Upper lobe of right lung (tissue), 1 donor: ENCODE data around the gene MYLK. TPM values are rescaled to one million over a fixed set of nuclear protein-coding genes. Genes with fewer than 3 reads are reported as not detected.

Experiments
- ATAC-seq: fragments of 200-7000 bp; cut with Tn5 transposase; one replicate; pipeline ENCODE4 v1.9.1; 2020; ENCODE audit warnings: mild to moderate bottlenecking, moderate library complexity
- DNase-seq: peaks from one replicate; pipeline ENCODE4 v3.0.0-alpha.2; 2020
- H3K27ac ChIP-seq: fragments of 200-600 bp; one replicate; pipeline ENCODE4 v1.8.0; 2022
- H3K27me3 ChIP-seq: fragments of 200-600 bp; one replicate; pipeline ENCODE4 v1.8.0; 2022; ENCODE audit warnings: mild to moderate bottlenecking
- H3K36me3 ChIP-seq: fragments of 200-600 bp; one replicate; pipeline ENCODE4 v1.8.0; 2022
- H3K4me1 ChIP-seq: fragments of 200-600 bp; one replicate; pipeline ENCODE4 v1.8.0; 2022
- H3K4me3 ChIP-seq: fragments of 200-600 bp; one replicate; pipeline ENCODE4 v1.8.0; 2022; ENCODE audit warnings: mild to moderate bottlenecking
- H3K9me3 ChIP-seq: fragments of 200-600 bp; one replicate; pipeline ENCODE4 v1.8.0; 2022
- intact Hi-C: fragments of 100-400 bp; cut with DNase I; formaldehyde crosslinking; loops from one replicate; pipeline ENCODE4 v1.11.0; 2022
- total RNA-seq: library from RNA; stranded (reverse); fragmentation: NEBNext Ultra II Directional; extraction: Animal tissue kit (Norgen Biotek cat#: 25700); gene quantifications from one replicate; pipeline ENCODE4 v1.2.1, GENCODE V29; 2021
- TF ChIP-seq, protein P1 (sequence below): fragments of 200-600 bp; IDR thresholded peaks from one replicate; pipeline ENCODE4 v1.8.0; 2022; ENCODE audit warnings: antibody characterized with exemption
- donor health status: DM: no; HTN: yes; CAD: no; lungs with severe emphysema.

Gene MYLK
- total RNA-seq, 1 donor from 2014 or later, result 248 TPM

DNA sequence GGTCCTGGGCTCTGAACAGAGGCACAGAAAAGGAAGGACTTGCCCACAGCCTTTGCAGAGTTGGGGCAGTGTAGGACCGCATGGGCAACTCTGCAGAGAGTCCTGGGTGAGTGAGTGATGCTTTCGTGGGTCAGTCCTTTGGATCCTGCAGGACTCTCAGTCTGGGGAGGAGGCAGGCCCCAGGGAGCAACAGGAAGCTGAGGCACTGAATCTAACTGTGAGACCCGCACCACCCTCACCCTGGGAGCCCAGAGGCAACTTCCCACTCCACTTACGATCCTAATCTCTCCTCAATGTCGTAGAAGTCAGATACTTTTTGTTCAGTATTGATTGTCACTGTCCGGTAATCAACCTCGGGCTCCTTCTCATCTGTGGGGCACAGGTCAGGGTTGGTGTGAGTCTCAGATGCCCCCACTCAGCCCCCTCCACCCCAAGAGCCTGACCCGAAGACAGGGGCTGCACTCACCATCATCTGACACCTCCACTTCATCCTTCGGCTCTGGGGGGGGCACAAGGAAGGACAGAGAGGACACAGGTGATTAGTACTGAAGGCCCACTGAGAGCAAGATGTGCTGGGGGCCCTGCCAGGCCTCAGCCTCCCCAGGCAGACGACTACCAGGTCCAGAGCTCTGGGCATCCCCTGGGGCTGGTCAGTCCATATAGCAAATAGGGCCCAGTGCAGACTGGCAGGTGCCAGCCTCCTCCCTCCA lies 235.3 kb downstream of the MYLK start:
- Histone ChIP-seq H3K27ac (no peak overlapping the region), H3K36me3 (peaks cover 67% of the 10 kb centered on the region), H3K4me1 (peaks cover 14% of the 10 kb centered on the region), H3K9me3 (no peaks in the 10 kb centered on the region), H3K27me3 (no peaks in the 10 kb centered on the region), H3K4me3 (no peak overlapping the region)
- DNase-seq (no peak), ATAC-seq (no peak)
- intact Hi-C loops, result no loop called here
- TF ChIP-seq, protein P1, sequence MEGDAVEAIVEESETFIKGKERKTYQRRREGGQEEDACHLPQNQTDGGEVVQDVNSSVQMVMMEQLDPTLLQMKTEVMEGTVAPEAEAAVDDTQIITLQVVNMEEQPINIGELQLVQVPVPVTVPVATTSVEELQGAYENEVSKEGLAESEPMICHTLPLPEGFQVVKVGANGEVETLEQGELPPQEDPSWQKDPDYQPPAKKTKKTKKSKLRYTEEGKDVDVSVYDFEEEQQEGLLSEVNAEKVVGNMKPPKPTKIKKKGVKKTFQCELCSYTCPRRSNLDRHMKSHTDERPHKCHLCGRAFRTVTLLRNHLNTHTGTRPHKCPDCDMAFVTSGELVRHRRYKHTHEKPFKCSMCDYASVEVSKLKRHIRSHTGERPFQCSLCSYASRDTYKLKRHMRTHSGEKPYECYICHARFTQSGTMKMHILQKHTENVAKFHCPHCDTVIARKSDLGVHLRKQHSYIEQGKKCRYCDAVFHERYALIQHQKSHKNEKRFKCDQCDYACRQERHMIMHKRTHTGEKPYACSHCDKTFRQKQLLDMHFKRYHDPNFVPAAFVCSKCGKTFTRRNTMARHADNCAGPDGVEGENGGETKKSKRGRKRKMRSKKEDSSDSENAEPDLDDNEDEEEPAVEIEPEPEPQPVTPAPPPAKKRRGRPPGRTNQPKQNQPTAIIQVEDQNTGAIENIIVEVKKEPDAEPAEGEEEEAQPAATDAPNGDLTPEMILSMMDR, result no peak

DNA sequence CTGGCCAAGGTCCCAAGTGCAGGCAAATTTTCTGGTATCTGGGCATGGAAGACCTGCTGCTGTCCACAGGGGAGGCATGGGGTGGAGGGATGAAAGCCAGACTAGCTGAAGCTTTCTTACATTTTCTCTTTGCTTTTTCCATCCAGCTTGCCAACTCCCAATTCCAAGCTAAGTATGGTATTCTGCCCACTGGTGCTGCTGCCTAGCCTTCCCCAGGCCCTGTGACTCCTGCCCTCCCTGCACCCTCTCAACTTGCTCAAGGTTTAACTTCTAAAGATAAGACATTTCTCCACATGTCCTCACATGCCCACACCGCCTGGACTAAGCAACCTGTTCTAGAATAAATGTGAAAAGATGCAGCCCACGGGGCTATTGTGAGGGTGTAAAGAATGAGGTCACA lies 239.8 kb downstream of the MYLK start:
- Histone ChIP-seq H3K9me3 (no peaks in the 10 kb centered on the region), H3K27ac (no peak overlapping the region), H3K27me3 (no peaks in the 10 kb centered on the region), H3K36me3 (peaks cover 50% of the 10 kb centered on the region), H3K4me3 (no peak overlapping the region), H3K4me1 (peaks cover 6% of the 10 kb centered on the region)
- intact Hi-C loops, result no loop called here
- no peak for ATAC-seq
- no peak for DNase-seq
- TF ChIP-seq, protein P1, result no peak

DNA sequence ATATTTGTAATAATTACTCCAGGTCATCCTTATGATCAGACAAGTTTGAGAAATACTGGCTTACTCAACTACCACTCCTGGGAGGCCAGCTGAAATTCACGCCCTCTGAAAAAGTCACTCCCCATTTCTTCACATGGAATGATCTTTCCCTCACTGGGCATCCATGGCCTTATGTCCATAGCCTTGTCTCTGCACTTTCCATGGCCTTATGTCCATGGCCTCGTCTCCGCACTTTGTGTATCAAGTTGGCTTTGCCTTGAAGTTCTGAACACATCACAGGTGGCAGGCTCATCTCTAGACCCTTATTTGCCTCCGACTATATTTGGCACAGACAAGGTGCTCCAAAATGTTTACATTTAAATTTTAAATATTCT lies 241.2 kb downstream of the MYLK start:
- H3K27ac ChIP-seq, result no peak overlapping the region
- H3K9me3 ChIP-seq, result no peaks in the 10 kb centered on the region
- H3K36me3 ChIP-seq, result peaks cover 50% of the 10 kb centered on the region
- no peak overlapping the region for H3K4me3 ChIP-seq
- no peak for DNase-seq
- no peak for ATAC-seq
- no peaks in the 10 kb centered on the region for H3K27me3 ChIP-seq
- peaks cover 6% of the 10 kb centered on the region for H3K4me1 ChIP-seq
- TF ChIP-seq, protein P1, result no peak
- intact Hi-C loops, result no loop called here

DNA sequence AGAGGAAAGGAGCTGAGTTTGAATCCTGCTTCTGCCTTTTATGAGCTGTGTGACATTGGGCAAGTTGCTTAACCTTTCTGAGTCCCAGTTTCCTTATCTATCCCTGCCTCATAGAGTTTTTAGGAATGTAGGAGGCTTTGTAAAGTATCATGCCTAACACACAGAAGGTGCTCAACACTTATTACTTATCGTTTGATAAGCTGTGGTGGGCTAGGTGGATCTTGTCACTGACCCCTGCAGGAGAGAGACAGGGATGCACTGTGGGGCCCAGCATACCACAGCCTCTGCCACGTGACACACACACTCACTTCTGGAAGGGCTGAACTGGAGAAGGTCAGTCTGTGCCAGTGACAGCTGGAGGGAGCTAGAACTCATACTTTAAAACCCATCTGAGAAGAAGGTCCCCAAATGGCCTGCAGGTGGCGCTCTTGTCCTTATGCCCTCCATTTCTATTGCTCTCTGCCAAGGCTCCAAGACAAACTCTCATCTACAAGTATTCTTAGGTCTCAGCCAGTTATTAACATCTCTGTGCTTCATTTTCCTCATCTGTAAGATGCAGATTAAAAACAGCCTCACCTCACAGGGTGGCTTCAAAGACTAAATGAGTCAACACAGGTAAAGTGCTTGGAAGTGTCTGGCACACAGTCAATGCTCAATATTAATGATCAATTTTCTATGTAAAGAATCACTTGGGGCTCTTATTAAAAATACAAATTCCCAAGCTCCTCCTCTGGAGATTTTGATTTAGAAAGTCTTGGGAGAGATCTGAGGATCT lies 241.8 kb downstream of the MYLK start:
- peaks cover 56% of the 10 kb centered on the region for H3K36me3 ChIP-seq
- TF ChIP-seq, protein P1, result peak; percentile 84
- no peak overlapping the region for H3K4me3 ChIP-seq
- peak; percentile 81 for DNase-seq
- H3K27me3 ChIP-seq, result no peaks in the 10 kb centered on the region
- H3K9me3 ChIP-seq, result no peaks in the 10 kb centered on the region
- peak; percentile 92 for ATAC-seq
- intact Hi-C loops, result no loop called here
- peaks cover 6% of the 10 kb centered on the region for H3K4me1 ChIP-seq
- peak overlapping the region; percentile 17 for H3K27ac ChIP-seq

DNA sequence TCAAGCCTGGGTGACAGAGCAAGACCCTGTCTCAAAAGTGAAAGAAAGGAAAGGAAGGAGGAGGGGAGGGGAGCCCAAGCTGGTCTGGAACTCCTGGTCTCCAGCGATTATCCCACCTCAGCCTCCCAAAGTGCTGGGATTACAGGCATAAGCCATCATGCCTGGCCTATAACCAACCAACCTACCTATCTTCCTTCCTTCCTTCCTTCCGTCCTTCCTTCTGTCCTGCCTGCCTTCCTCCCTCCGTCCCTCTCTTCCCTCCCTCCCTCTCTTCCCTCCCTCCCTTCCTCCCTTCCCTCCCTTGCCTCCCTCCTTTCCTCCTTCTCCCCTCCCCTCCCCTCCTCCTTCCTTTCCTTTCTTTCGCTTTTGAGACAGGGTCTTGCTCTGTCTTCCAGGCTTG lies 242.6 kb downstream of the MYLK start:
- peaks cover 6% of the 10 kb centered on the region for H3K4me1 ChIP-seq
- ATAC-seq, result no peak
- intact Hi-C loops, result no loop called here
- peaks cover 58% of the 10 kb centered on the region for H3K36me3 ChIP-seq
- no peaks in the 10 kb centered on the region for H3K27me3 ChIP-seq
- DNase-seq, result no peak
- H3K9me3 ChIP-seq, result no peaks in the 10 kb centered on the region
- no peak overlapping the region for H3K27ac ChIP-seq
- TF ChIP-seq, protein P1, result no peak
- no peak overlapping the region for H3K4me3 ChIP-seq
